Endodermal cell (in vitro differentiated cells): Measurements from ENCODE around the gene CCDC146. TPM values are rescaled to one million over a fixed set of nuclear protein-coding genes. Genes with fewer than 3 reads are reported as not detected.

Source experiments
- DNase-seq: peaks from one replicate; pipeline ENCODE4 v3.0.0-alpha.2; 2017
- H3K27ac ChIP-seq: 2 replicates; pipeline ENCODE4 v1.5.1; 2013; ENCODE audit warnings: mild to moderate bottlenecking, low read depth, low read length, moderate library complexity
- H3K27me3 ChIP-seq: 2 replicates; pipeline ENCODE4 v1.6.1; 2013; ENCODE audit warnings: mild to moderate bottlenecking, low read length, moderate library complexity; ENCODE audit not compliant: insufficient read depth, control insufficient read depth, poor library complexity, severe bottlenecking
- H3K36me3 ChIP-seq: 2 replicates; pipeline ENCODE4 v1.7.0; 2013; ENCODE audit warnings: mild to moderate bottlenecking, low read length, moderate library complexity; ENCODE audit not compliant: control insufficient read depth, insufficient read depth
- H3K4me1 ChIP-seq: one replicate; pipeline ENCODE4 v1.7.0; 2013; ENCODE audit warnings: low read length; ENCODE audit not compliant: control insufficient read depth, insufficient read depth
- H3K4me3 ChIP-seq: 2 replicates; pipeline ENCODE4 v1.5.1; 2013; ENCODE audit warnings: mild to moderate bottlenecking, low read length, moderate library complexity
- H3K9ac ChIP-seq: 2 replicates; pipeline ENCODE4 v1.6.1; 2013; ENCODE audit warnings: mild to moderate bottlenecking, low read length, moderate library complexity; ENCODE audit not compliant: poor library complexity, severe bottlenecking; ENCODE audit errors: extremely low read depth
- H3K9me3 ChIP-seq: 2 replicates; pipeline ENCODE4 v1.6.1; 2013; ENCODE audit warnings: mild to moderate bottlenecking, low read length, moderate library complexity; ENCODE audit not compliant: control insufficient read depth
- H3K27ac Mint-ChIP-seq: 2 replicates; pipeline ENCODE4 v1.8.0; 2020; ENCODE audit warnings: mixed read lengths
- H3K27me3 Mint-ChIP-seq: 2 replicates; pipeline ENCODE4 v1.8.0; 2021; ENCODE audit warnings: mild to moderate bottlenecking, mixed read lengths; ENCODE audit not compliant: insufficient read depth
- H3K36me3 Mint-ChIP-seq: 2 replicates; pipeline ENCODE4 v1.8.0; 2020; ENCODE audit warnings: low read depth, mixed read lengths
- H3K4me1 Mint-ChIP-seq: 2 replicates; pipeline ENCODE4 v1.8.0; 2020; ENCODE audit warnings: mixed read lengths
- H3K4me3 Mint-ChIP-seq: 2 replicates; pipeline ENCODE4 v1.8.0; 2020; ENCODE audit warnings: mild to moderate bottlenecking, moderate library complexity, mixed read lengths
- H3K9me3 Mint-ChIP-seq: 2 replicates; pipeline ENCODE4 v1.8.0; 2020; ENCODE audit warnings: mild to moderate bottlenecking, mixed read lengths
- CTCF ChIP-seq: fragments of 200-600 bp; sonication (generic); conservative IDR thresholded peaks from 2 replicates; pipeline ENCODE4 v1.5.0; 2021; ENCODE audit warnings: antibody characterized with exemption, mild to moderate bottlenecking
- WGBS, 2 experiments: methylation state at CpG; one replicate each; pipeline versions ENCODE4 v1.1.5 to v1.1.7; 2013; ENCODE audit warnings: missing lambda C conversion rate in 2 of 2, mixed read lengths in 1 of 2; ENCODE audit not compliant: insufficient coverage in 1 of 2, insufficient read length in 1 of 2; 5-methylcytosine and 5-hydroxymethylcytosine counted together
- total RNA-seq, 2 donors: library from RNA; stranded (reverse); fragmentation: NEBNext Ultra II Directional in 1 of 2; extraction: Animal tissue kit (Norgen Biotek cat#: 25700) in 1 of 2; gene quantifications; 2 replicates in 1 of 2; 3 replicates in 1 of 2; pipeline ENCODE4 v1.2.1, GENCODE V29; 2021

CCDC146 gene
- total RNA-seq, 2 donors from 2014 or later: 2.7 to 5.2 TPM

- no peak for DNase-seq
- Mint-ChIP-seq H3K4me1 (no peaks in the 10 kb centered on the region), H3K4me3 (no peak overlapping the region), H3K9me3 (peaks cover 29% of the 10 kb centered on the region), H3K36me3 (no peaks in the 10 kb centered on the region), H3K27me3 (no peaks in the 10 kb centered on the region), H3K27ac (no peak overlapping the region)
- no peak for TF ChIP-seq CTCF
- no peaks in the 10 kb centered on the region for H3K27me3 ChIP-seq
- H3K9me3 ChIP-seq: peaks cover 30% of the 10 kb centered on the region
- no peaks in the 10 kb centered on the region for H3K4me1 ChIP-seq
- no peak overlapping the region for H3K9ac ChIP-seq
- H3K4me3 ChIP-seq: no peak overlapping the region
- no peaks in the 10 kb centered on the region for H3K36me3 ChIP-seq
- no peak overlapping the region for H3K27ac ChIP-seq
These were observed 86.0 kb downstream of the CCDC146 start for GRCh38 chr7:77208416-77208815.

GRCh38 chr7:77209479-77210139 lies 87.2 kb downstream of the CCDC146 start:
- Mint-ChIP-seq H3K36me3 (no peaks in the 10 kb centered on the region), H3K4me3 (no peak overlapping the region), H3K27me3 (no peaks in the 10 kb centered on the region), H3K4me1 (no peaks in the 10 kb centered on the region), H3K9me3 (peaks cover 38% of the 10 kb centered on the region), H3K27ac (no peak overlapping the region)
- no peak for DNase-seq
- peaks cover 35% of the 10 kb centered on the region for H3K9me3 ChIP-seq
- no peaks in the 10 kb centered on the region for H3K36me3 ChIP-seq
- H3K9ac ChIP-seq: no peak overlapping the region
- no peak overlapping the region for H3K4me3 ChIP-seq
- H3K4me1 ChIP-seq: no peaks in the 10 kb centered on the region
- no peak for TF ChIP-seq CTCF
- WGBS, 2 experiments: 92 to 98% methylated on average over 5 to 6 of the region's 6 CpGs
- no peaks in the 10 kb centered on the region for H3K27me3 ChIP-seq
- no peak overlapping the region for H3K27ac ChIP-seq

- no peak for DNase-seq
- Mint-ChIP-seq H3K4me3 (no peak overlapping the region), H3K9me3 (peaks cover 32% of the 10 kb centered on the region), H3K27me3 (no peaks in the 10 kb centered on the region), H3K36me3 (no peaks in the 10 kb centered on the region), H3K27ac (no peak overlapping the region), H3K4me1 (no peaks in the 10 kb centered on the region)
- WGBS, 2 experiments: 86% methylated on average over 3 of the region's 3 CpGs; no CpG with 5 or more reads in 1 of the 2 experiments
- Histone ChIP-seq H3K4me3 (no peak overlapping the region), H3K36me3 (no peaks in the 10 kb centered on the region), H3K27me3 (no peaks in the 10 kb centered on the region), H3K9ac (no peak overlapping the region), H3K4me1 (no peaks in the 10 kb centered on the region), H3K27ac (no peak overlapping the region), H3K9me3 (peaks cover 32% of the 10 kb centered on the region)
- TF ChIP-seq CTCF: no peak
These were observed 93.9 kb downstream of the CCDC146 start for GRCh38 chr7:77216181-77216845.
